NCI-H2029 (cell line): ENCODE data around the gene GAS2L3.

Experiments used
- DNase-seq: peaks from one replicate; lab custom pipeline; 2025; lab: John Stamatoyannopoulos, UW

The GAS2L3 gene

GRCh38 chr12:100661300-100661951 is 87.9 kb downstream of the GAS2L3 start:
- no peak for DNase-seq

- DNase-seq, result no peak
Measured at GRCh38 chr12:100666588-100666987, 93.1 kb downstream of the GAS2L3 start.

GRCh38 chr12:100668945-100669536 is 95.6 kb downstream of the GAS2L3 start:
- DNase-seq, result peak; percentile 71

GRCh38 chr12:100669922-100670321 is 96.4 kb downstream of the GAS2L3 start:
- no peak for DNase-seq

- no peak for DNase-seq
Measured at GRCh38 chr12:100671396-100672074, 98.1 kb downstream of the GAS2L3 start.

- DNase-seq, result peak; percentile 1
Measured at GRCh38 chr12:100672075-100672592, 98.7 kb downstream of the GAS2L3 start.

GRCh38 chr12:100674036-100674888 is 100.8 kb downstream of the GAS2L3 start:
- no peak for DNase-seq
